Stimulated activated CD8-positive, alpha-beta memory T cell treated with anti-CD3 and anti-CD28 coated beads, Interleukin-7, amount 100 ng/mL, for 24 hours (primary cell): ENCODE results near the gene STT3B.
"Not testable (repeated sequence)": the region's sequence is repeated elsewhere in the genome, so short reads cannot be mapped to it uniquely, and the experiment has no call there.

Experiments
- DNase-seq: peaks from one replicate; pipeline ENCODE4 v3.0.0-alpha.2; 2020; ENCODE audit warnings: low read depth

STT3B gene

DNA sequence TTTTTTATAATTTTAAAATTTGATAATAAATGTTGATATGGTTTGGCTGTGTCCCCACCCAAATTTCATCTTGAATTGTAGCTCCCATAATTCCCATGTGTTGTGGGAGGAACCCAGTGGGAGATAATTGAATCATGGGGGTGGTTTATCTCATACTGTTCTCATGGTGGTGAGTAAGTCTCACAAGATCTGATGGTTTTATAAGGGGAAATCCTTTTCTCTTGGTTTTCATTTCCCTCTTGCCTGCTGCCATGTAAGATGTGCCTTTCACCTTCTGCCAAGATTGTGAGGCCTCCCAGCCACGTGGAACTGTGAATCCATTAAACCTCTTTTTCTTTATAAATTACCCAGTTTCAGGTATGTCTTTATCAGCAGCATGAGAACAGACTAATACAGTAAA lies 72.6 kb downstream of the STT3B start:
- not testable (repeated sequence) for DNase-seq

DNA sequence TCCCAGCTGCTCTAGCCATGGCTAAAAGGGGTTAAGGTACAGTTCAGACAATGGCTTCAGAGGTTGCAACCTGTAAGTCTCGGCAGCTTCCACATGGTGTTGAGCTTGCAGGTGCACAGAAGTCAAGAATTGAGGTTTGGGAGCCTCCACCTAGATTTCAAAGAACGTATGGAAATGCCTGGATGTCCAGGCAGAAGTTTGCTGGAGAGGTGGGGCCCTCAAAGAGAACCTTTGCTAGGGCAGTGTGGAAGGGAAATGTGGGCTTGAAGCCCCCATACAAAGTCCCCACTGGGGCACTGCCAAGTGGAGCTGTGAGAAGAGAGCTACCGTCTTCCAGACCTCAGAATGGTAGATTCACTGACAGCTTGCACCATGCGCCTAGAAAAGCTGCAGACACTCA lies 73.7 kb downstream of the STT3B start:
- DNase-seq, result no peak

- DNase-seq, result no peak
These were observed 78.1 kb downstream of the STT3B start for GRCh38 chr3:31610700-31611275.

- no peak for DNase-seq
These were observed 80.5 kb downstream of the STT3B start for GRCh38 chr3:31613177-31613576.

- DNase-seq, result no peak
These were observed 80.9 kb downstream of the STT3B start for GRCh38 chr3:31613654-31614053.

- DNase-seq, result no peak
These were observed 81.6 kb downstream of the STT3B start for GRCh38 chr3:31614162-31614921.

DNA sequence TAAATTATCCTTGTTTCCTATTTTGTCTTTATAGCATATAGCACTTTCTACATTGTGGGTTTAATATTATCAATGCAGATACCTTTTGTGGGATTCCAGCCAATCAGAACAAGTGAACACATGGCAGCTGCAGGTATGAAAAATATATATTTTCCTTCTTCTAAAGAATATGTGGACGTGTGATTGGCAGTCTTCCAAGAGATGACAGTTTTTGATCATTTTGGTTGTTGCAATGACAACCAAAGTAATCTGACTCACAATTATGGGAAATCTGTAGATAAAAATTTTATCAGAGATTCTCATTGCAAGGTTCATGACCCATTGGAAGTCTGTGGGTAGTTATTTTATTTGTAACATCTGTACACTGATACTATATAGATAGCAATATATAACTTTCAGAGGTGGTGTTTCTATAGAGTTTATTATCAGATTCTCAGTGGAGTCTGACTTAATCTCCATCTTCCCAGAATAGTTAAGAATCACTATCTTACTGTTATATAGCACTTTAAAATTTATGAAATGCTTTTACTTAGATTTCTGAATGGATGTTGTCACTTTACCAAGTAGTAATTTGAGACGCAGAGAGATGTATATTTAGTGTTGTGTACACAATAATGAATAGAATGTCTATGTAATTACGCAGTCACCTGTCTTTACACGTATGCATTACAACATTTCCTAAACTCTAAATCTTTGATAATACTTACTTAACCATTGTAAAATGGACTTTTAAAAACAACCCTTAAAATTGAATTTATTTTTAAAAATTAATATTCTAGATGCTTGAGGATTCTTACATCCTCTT lies 82.5 kb downstream of the STT3B start:
- DNase-seq, result no peak

- DNase-seq, result no peak
These were observed 84.0 kb downstream of the STT3B start for GRCh38 chr3:31616711-31617110.

DNA sequence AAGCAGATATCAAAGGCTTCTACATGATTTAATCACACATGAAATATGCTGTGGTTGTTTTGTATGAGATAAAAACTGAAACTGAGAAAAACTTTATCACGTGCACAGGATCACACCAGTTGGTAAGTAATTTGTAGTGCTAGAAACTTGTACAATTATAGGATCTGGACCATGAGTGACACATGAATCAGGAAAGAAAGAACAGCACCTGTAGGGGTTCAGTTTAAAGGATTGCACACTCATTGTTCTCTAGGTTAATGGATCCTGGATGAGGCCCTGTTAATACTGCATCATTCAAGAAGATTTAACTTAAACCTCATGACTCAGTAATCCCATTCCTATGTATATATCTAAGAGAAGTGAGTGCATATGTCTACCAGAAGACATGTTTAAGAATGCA lies 87.9 kb downstream of the STT3B start:
- no peak for DNase-seq

GRCh38 chr3:31621314-31621713 lies 88.6 kb downstream of the STT3B start:
- DNase-seq, result no peak

GRCh38 chr3:31622636-31623288 lies 90.0 kb downstream of the STT3B start:
- DNase-seq, result no peak

- no peak for DNase-seq
These were observed 91.5 kb downstream of the STT3B start for GRCh38 chr3:31624083-31624709.

GRCh38 chr3:31625358-31625757 lies 92.6 kb downstream of the STT3B start:
- no peak for DNase-seq

GRCh38 chr3:31629054-31629453 lies 96.3 kb downstream of the STT3B start:
- DNase-seq, result no peak

- DNase-seq, result no peak
These were observed 101.8 kb downstream of the STT3B start for GRCh38 chr3:31634476-31634875.

- no peak for DNase-seq
These were observed 102.8 kb downstream of the STT3B start for GRCh38 chr3:31635545-31635944.

GRCh38 chr3:31636049-31636448 lies 103.3 kb downstream of the STT3B start:
- DNase-seq, result no peak

DNA sequence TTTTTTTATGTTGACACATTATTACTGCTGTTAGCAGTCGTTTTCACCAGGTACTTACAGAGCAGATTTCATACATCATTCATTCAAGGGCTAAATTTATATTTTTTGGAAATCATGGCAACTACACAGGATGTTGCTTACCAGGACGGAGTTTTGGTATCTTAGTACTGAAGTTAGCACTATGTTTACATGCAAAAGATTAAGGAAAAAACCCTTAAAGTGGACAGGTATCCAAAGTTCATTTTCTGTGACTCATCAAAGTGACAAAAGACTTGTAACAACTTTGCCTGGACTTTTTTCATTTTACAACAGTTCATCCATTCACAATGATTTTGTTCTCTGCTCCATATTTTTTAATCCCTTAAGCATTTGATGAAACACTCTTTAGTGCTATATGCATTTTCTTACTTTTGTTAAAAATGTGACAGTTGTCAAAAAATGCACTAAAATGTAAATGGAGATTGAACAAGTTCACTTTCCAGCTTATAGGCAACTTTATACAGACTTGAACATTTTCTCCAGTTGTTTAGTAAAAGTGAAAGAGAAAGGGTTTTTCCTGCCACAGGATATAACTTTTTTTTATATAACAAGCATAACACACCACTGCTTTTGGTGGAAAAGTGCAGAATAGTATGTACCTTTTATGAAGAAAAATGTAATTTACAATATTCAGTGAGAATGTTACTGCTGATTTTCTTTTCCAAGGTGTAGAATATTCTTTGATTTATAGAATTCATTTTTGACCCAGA lies 104.1 kb downstream of the STT3B start:
- no peak for DNase-seq

- no peak for DNase-seq
These were observed 107.1 kb downstream of the STT3B start for GRCh38 chr3:31639828-31640227.

GRCh38 chr3:31645256-31645655 lies 112.5 kb downstream of the STT3B start:
- DNase-seq, result no peak

DNA sequence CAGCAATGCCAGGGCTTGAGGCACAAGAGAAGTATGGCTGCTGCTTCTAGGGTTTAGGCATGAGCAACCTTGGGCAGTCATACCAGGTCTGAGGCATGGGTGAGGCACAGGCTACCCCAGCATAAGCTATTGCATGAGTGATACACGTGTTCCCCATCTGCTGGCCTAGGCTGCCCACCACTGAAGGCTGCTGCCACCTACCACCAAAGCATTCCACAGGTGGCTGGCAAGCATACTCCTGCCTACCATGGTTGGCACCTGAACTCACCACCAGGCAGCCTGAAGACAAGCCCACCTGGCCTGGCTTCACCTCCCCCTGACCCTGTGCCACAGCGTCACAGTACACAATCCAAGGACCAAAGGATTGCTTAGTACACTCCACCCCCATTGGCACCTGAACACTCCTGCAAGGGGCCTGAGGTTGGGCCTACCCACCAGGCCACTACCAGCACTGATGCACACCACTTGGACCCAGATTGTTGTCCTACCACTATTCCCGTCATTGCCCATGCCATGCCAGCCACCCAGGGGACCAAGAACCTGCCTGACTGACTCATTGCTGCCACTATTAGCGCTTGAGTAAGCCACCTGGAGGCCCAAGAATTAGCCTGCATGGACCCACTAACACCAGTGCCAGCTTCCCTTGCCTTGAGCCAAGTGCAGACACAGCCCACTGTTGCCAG lies 115.7 kb downstream of the STT3B start:
- no peak for DNase-seq
